GM13977 (cell line): ENCODE data around the gene EXOC6B.

ENCODE experiments used
- DNase-seq: peaks from one replicate; pipeline ENCODE4 v3.0.0; 2012; ENCODE audit warnings: low spot score
- in situ Hi-C: fragments of 300-500 bp; cut with MboI; formaldehyde crosslinking; loops from one replicate; pipeline ENCODE4 v1.12.0; 2022; ENCODE audit warnings: low sequenced_read_pairs, low pct_unique_long_range_greater_than_20kb, mixed read lengths, inconsistent platforms; ENCODE audit not compliant: unreplicated experiment
- TF ChIP-seq, protein P1 (sequence below): IDR thresholded peaks from 2 replicates; pipeline ENCODE4 v1.5.1; 2012; ENCODE audit warnings: mild to moderate bottlenecking, control low read depth; ENCODE audit not compliant: insufficient read depth; ENCODE audit errors: extremely low read depth, missing control alignments

EXOC6B gene

DNA sequence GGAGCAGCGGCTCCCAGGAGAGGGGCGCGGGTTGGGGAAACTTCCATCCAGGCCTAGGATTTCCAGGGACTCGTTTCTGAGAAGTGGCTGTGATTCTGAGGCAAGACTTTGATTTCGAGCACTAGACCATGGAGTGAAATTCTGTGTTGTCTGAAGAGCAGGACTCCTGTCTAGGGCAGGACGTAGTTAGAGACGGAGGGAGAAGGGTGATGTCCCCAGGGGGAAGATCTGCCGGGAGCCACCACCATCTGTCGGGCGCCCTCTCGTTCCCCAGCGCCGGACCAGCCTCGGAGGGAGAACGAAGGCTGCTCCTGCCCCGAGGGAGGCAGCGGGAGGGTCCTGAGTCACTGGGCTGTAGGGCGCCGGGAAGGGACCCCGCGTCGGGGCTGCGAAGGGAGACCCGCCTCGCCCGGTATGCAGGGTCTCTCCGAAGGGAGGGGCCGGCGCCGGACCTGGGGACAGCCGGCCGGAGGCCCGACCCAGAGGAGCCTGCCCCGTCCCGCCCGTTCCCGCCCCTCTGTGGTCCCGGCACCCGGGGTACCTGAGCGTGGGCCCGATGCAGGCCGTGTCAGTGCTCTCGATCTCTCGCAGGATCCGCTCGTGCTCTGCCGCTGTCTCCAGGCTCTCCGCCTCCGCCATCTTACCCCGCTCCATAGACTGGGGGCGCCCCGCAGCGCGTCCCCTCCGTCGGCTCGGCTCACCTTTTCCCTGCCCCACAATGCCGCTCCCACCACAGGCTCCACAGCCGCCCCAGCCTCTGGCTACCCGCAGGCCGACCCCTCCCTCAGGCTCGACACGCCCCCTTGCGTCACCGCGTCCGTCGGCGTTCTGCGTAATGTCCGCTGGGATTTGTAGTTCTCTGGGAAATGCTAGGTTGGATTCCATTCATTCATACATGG lies at the start of gene EXOC6B:
TSS of gene EXOC6B (minus strand) at position 777 of the 899 bp plus-strand sequence.
- DNase-seq, result peak; percentile 84
- TF ChIP-seq, protein P1, sequence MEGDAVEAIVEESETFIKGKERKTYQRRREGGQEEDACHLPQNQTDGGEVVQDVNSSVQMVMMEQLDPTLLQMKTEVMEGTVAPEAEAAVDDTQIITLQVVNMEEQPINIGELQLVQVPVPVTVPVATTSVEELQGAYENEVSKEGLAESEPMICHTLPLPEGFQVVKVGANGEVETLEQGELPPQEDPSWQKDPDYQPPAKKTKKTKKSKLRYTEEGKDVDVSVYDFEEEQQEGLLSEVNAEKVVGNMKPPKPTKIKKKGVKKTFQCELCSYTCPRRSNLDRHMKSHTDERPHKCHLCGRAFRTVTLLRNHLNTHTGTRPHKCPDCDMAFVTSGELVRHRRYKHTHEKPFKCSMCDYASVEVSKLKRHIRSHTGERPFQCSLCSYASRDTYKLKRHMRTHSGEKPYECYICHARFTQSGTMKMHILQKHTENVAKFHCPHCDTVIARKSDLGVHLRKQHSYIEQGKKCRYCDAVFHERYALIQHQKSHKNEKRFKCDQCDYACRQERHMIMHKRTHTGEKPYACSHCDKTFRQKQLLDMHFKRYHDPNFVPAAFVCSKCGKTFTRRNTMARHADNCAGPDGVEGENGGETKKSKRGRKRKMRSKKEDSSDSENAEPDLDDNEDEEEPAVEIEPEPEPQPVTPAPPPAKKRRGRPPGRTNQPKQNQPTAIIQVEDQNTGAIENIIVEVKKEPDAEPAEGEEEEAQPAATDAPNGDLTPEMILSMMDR, result no peak
- in situ Hi-C loops, result no loop called here

DNA sequence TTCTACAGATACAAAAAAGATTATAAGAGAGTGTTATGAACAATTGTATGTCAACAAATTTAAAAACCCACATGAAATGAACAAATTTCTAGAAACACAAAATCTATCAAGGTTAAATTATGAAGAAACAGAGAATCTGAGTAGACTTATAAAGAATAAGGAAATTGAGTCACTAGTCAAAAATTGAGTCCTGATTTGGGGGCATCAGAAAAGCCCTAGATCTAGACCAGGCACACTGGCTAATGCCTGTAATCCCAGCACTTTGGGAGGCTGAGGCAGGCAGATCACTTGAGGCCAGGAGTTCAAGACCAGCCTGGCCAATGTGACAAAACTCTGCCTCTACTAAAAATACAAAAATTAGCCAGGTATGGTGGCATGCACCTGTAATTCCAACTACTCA lies 46.0 kb upstream of the EXOC6B start:
- TF ChIP-seq, protein P1, result no peak
- in situ Hi-C loops, result no loop called here
- no peak for DNase-seq

DNA sequence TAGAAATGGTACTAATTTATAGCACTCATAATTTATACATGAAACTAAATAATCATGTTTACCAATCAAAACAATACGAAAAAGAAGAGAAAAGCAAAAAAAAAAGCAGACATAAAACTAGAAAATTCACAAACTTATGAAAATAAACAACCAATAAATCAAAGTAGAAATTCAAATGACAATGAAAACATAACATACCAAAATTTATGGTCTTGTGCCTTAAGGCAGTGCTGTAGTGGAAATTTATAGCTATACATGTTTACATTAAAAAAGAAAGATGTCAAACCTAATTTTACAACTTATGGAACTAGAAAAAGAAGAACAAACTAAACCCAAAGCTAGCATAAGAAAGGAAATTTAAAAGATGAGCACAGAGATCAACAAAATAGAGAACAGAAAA lies 45.2 kb upstream of the EXOC6B start:
- DNase-seq, result no peak
- TF ChIP-seq, protein P1, result no peak
- in situ Hi-C loops, result no loop called here

DNA sequence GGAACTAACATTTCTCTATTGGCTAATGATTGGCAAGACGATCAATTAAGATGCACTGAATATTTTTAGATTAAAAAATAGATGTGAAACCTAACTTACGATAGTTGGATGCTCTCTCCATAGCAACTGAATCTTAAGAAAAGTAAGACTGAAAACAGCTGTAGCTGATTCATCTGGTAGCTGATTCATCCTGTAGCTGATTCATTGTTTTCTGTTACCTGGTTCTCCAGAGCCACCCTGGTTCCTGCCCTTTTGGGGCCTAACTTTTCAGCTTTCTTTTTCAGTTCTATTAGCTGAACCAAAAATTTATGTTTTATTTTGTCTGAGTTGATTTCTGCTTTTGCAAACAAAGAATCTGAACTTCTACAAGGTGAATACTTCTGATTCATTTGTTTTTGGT lies 38.7 kb upstream of the EXOC6B start:
- in situ Hi-C loops, result no loop called here
- TF ChIP-seq, protein P1, result no peak
- DNase-seq, result peak; percentile 74

DNA sequence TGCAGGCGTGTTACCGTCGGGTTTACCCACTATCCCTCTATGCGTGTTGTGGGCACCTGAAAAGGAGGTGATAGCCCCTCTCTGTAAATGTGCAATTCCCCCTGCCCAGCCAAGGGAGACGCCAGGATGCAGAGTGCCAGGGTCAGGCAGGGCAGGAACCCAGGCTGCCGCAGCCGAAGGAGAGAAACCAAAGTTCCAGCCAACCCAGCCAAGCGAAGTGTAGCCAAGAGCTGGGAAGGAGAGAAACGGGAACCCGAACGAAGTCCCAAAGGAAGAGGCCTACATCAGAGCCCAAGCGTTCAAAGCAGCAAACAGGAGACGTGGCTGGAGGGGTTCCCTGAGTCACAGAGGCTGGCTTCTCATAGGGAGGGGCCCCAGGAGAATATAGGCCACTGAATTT lies 37.2 kb upstream of the EXOC6B start:
- no peak for DNase-seq
- in situ Hi-C loops, result no loop called here
- TF ChIP-seq, protein P1, result no peak

DNA sequence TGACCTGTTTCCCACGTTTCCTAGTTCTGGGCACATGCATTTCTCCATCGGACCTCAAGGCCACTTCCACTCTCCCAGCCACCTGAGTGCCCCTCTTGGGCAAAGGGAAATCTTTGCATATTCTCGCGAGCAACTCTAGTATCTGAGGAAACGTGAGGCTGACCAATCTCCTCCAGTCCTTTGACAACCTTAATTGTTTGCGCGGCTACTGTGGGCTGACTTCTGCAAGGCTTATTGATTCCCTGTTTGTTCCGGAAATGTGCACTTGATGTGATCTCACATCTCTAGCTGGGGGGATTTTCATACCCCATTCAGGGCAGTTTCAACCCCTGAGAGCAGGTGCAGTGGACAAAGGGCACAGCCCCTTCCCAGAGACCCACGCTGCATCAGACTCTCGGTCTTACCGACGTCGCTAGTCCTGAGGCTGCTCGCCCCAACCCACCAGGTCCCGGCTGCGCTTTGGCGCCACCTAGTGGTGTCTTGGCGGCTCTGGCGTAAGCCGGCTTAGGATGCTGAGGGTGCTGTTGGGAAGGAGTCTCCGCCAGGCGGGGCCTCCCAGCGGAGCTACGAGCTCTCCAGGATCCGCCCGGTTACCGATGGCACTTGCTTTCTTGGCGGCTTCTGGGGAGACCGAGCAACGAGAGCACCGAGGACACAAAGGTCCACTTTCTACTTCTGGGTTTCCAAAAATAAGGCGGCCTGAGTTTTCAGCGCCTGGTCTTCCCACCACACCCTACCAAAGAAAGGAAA lies 36.6 kb upstream of the EXOC6B start:
- in situ Hi-C loops, result no loop called here
- TF ChIP-seq, protein P1, result peak; percentile 99
- DNase-seq, result peak; percentile 84
